HEK293 (cell line): ENCODE measurements around the gene SBK2.
"Not testable (repeated sequence)": the region's sequence is repeated elsewhere in the genome, so short reads cannot be mapped to it uniquely, and the experiment has no call there.

ENCODE experiments used
- CTCF ChIA-PET: fragments of 350-600 bp; formaldehyde crosslinking; extraction: SDS; loops from one replicate; lab custom pipeline; 2021; ENCODE audit warnings: antibody characterized with exemption; lab: Yijun Ruan, JAX
- POLR2A ChIA-PET: fragments of 300-600 bp; formaldehyde crosslinking; extraction: SDS; loops from one replicate; lab custom pipeline; 2020; ENCODE audit warnings: antibody characterized with exemption, inconsistent platforms; lab: Yijun Ruan, JAX
- H3K27ac ChIP-seq: fragments of 200-500 bp; sonication (Bioruptor generic); 2 replicates; pipeline ENCODE4 v1.5.1; 2014; ENCODE audit warnings: low read depth, low read length, control low read depth, inconsistent platforms; ENCODE audit errors: extremely low read depth
- H3K36me3 ChIP-seq, 2 experiments: fragments of 200-500 bp in 1 of 2; sonication (Bioruptor generic) in 1 of 2; 1 replicate in 1 of 2; 2 replicates in 1 of 2; pipeline ENCODE4 v1.5.1; 2014 to 2017; ENCODE audit warnings: inconsistent platforms in 2 of 2, low read length in 2 of 2; ENCODE audit not compliant: control insufficient read depth in 2 of 2, insufficient read depth in 1 of 2
- H3K4me1 ChIP-seq: fragments of 200-500 bp; sonication (Bioruptor generic); 2 replicates; pipeline ENCODE4 v1.5.1; 2014; ENCODE audit warnings: mild to moderate bottlenecking, low read length, inconsistent platforms; ENCODE audit not compliant: control insufficient read depth, insufficient read depth
- H3K4me3 ChIP-seq: 2 replicates; pipeline ENCODE4 v1.5.1; 2011; ENCODE audit warnings: low read depth, mild to moderate bottlenecking, control low read depth, low read length, moderate library complexity
- H3K9me3 ChIP-seq: fragments of 200-500 bp; sonication (Bioruptor generic); 2 replicates; pipeline ENCODE4 v1.5.1; 2014; ENCODE audit warnings: low read depth, low read length, inconsistent platforms; ENCODE audit not compliant: control insufficient read depth, insufficient read depth
- EGR2 ChIP-seq: fragments of 450-650 bp; formaldehyde crosslinking; IDR thresholded peaks from 2 replicates; pipeline ENCODE4 v1.5.1; 2016; ENCODE audit warnings: low read depth, missing biosample characterization, missing genetic modification characterization
- GLIS1 ChIP-seq: fragments of 450-650 bp; formaldehyde crosslinking; IDR thresholded peaks from 2 replicates; pipeline ENCODE4 v1.5.1; 2016; ENCODE audit warnings: missing biosample characterization, missing genetic modification characterization
- KLF16 ChIP-seq: fragments of 450-650 bp; formaldehyde crosslinking; IDR thresholded peaks from 2 replicates; pipeline ENCODE4 v1.5.1; 2017; ENCODE audit warnings: missing biosample characterization, missing genetic modification characterization
- ZFHX2 ChIP-seq: fragments of 450-650 bp; formaldehyde crosslinking; conservative IDR thresholded peaks from 2 replicates; pipeline ENCODE4 v1.5.1; 2016; ENCODE audit warnings: missing biosample characterization, missing genetic modification characterization
- ZNF121 ChIP-seq: fragments of 450-650 bp; formaldehyde crosslinking; IDR thresholded peaks from 2 replicates; pipeline ENCODE4 v1.5.1; 2016; ENCODE audit warnings: missing biosample characterization, missing genetic modification characterization
- ZNF132 ChIP-seq: fragments of 450-650 bp; formaldehyde crosslinking; IDR thresholded peaks from 2 replicates; pipeline ENCODE4 v1.5.1; 2017; ENCODE audit warnings: missing biosample characterization, missing genetic modification characterization, borderline replicate concordance
- ZNF202 ChIP-seq: fragments of 450-650 bp; formaldehyde crosslinking; IDR thresholded peaks from 2 replicates; pipeline ENCODE4 v1.5.1; 2016; ENCODE audit warnings: missing biosample characterization, missing genetic modification characterization, borderline replicate concordance
- ZNF501 ChIP-seq: fragments of 450-650 bp; formaldehyde crosslinking; IDR thresholded peaks from 2 replicates; pipeline ENCODE4 v1.5.1; 2016; ENCODE audit warnings: missing biosample characterization, missing genetic modification characterization
- ZNF548 ChIP-seq: fragments of 450-650 bp; formaldehyde crosslinking; IDR thresholded peaks from 2 replicates; pipeline ENCODE4 v1.5.1; 2016; ENCODE audit warnings: missing biosample characterization, missing genetic modification characterization
- ZNF549 ChIP-seq: fragments of 450-650 bp; IDR thresholded peaks from 2 replicates; pipeline ENCODE4 v1.5.1; 2018; ENCODE audit warnings: missing biosample characterization, missing genetic modification characterization, mild to moderate bottlenecking, inconsistent platforms, moderate library complexity
- ZNF645 ChIP-seq: fragments of 450-650 bp; formaldehyde crosslinking; IDR thresholded peaks from 2 replicates; pipeline ENCODE4; 2016; ENCODE audit warnings: missing biosample characterization, missing genetic modification characterization
- TF ChIP-seq, protein P1 (sequence below): fragments of 450-650 bp; formaldehyde crosslinking; IDR thresholded peaks from 2 replicates; pipeline ENCODE4 v1.5.1; 2016; ENCODE audit warnings: missing biosample characterization, missing genetic modification characterization
- TF ChIP-seq, protein P2 (sequence below): fragments of 450-650 bp; formaldehyde crosslinking; IDR thresholded peaks from 2 replicates; pipeline ENCODE4 v1.5.1; 2016; ENCODE audit warnings: missing biosample characterization, missing genetic modification characterization

The SBK2 gene

GRCh38 chr19:55534280-55534679, 2.7 kb downstream of the SBK2 start:
- not testable (repeated sequence) for H3K27ac ChIP-seq, H3K4me3 ChIP-seq, H3K9me3 ChIP-seq, H3K4me1 ChIP-seq, H3K36me3 ChIP-seq
- POLR2A ChIA-PET: interaction anchor here (1.4 kb wide), 1 partner anchor 72 kb away, joined by 4 read pairs; the partner anchor contains the start of gene ZNF865
- TF ChIP-seq ZNF548 (tag by site-specific recombination) (peak; percentile 67; the same call in 1 of the 2 replicates), ZNF121 (tag by site-specific recombination) (peak; percentile 81)
- CTCF ChIA-PET: interaction anchor here (0.6 to 1.6 kb wide), 3 partner anchors 30 to 232 kb away, joined by 3 to 8 read pairs (median 4); no protein-coding TSS in a partner anchor

GRCh38 chr19:55530996-55531395, 5.9 kb downstream of the SBK2 start:
- H3K4me1 ChIP-seq: no peaks in the 10 kb centered on the region
- ChIA-PET POLR2A (no interaction called here), CTCF (no interaction called here)
- no peak overlapping the region for H3K27ac ChIP-seq
- H3K9me3 ChIP-seq: no peaks in the 10 kb centered on the region
- TF ChIP-seq GLIS1: peak; percentile 35
- TF ChIP-seq EGR2 (tag by site-specific recombination): peak; percentile 49
- TF ChIP-seq ZNF549 (tag by site-specific recombination): no peak
- TF ChIP-seq, protein P1, sequence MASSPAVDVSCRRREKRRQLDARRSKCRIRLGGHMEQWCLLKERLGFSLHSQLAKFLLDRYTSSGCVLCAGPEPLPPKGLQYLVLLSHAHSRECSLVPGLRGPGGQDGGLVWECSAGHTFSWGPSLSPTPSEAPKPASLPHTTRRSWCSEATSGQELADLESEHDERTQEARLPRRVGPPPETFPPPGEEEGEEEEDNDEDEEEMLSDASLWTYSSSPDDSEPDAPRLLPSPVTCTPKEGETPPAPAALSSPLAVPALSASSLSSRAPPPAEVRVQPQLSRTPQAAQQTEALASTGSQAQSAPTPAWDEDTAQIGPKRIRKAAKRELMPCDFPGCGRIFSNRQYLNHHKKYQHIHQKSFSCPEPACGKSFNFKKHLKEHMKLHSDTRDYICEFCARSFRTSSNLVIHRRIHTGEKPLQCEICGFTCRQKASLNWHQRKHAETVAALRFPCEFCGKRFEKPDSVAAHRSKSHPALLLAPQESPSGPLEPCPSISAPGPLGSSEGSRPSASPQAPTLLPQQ (tag by site-specific recombination): 0 out of 2 replicates have a peak, but pooled peaks have one; percentile 36
- TF ChIP-seq ZNF645 (tag by site-specific recombination): no peak
- TF ChIP-seq ZFHX2: peak; percentile 34
- TF ChIP-seq ZNF202 (tag by site-specific recombination): no peak
- no peak for TF ChIP-seq ZNF501 (tag by site-specific recombination)
- no peak for TF ChIP-seq KLF16 (tag by site-specific recombination)
- H3K36me3 ChIP-seq: no peaks in the 10 kb centered on the region
- H3K4me3 ChIP-seq: no peak overlapping the region

DNA sequence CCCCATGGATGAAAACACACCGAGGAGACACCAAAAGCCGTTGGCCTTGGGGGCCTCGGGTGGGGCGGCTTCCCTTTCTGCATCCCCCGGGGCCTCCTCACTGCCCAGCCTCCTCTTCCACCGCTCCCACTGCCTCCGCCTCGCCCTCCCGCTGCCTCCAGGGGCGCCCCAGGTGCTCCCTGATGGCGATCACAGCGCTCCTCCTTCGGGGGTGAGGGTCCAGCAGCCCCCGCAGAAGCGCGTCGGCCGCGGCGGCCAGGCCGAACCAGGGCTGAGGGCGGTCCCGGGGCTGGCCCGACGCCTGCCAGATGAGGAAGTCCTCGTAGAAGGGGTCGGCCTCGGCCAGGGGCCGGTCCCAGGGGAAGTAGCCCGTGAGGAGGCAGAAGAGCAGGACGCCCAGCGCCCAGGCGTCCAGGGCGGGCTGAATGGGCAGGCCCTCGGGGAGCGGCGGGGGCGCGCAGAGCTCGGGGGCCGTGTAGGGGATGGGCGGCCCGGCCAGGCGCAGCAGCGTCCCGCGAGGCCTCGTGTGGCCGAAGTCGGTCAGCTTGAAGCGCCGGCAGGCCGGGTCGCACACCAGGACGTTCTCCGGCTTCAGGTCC, 7.2 kb downstream of the SBK2 start:
- H3K36me3 ChIP-seq: no peaks in the 10 kb centered on the region
- ChIA-PET POLR2A (no interaction called here), CTCF (interaction anchor here (0.9 kb wide), 1 partner anchor 103 kb away, joined by 4 read pairs; no protein-coding TSS in a partner anchor)
- TF ChIP-seq, protein P2, sequence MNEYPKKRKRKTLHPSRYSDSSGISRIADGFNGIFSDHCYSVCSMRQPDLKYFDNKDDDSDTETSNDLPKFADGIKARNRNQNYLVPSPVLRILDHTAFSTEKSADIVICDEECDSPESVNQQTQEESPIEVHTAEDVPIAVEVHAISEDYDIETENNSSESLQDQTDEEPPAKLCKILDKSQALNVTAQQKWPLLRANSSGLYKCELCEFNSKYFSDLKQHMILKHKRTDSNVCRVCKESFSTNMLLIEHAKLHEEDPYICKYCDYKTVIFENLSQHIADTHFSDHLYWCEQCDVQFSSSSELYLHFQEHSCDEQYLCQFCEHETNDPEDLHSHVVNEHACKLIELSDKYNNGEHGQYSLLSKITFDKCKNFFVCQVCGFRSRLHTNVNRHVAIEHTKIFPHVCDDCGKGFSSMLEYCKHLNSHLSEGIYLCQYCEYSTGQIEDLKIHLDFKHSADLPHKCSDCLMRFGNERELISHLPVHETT (tag by site-specific recombination): no peak
- no peak for TF ChIP-seq ZNF132
- TF ChIP-seq ZNF202 (tag by site-specific recombination): no peak
- no peaks in the 10 kb centered on the region for H3K9me3 ChIP-seq
- no peak overlapping the region for H3K4me3 ChIP-seq
- H3K4me1 ChIP-seq: no peaks in the 10 kb centered on the region
- H3K27ac ChIP-seq: no peak overlapping the region
